Glutamatergic neuron (in vitro differentiated cells): ENCODE data around the gene KMT2A. TPM values are rescaled to one million over a fixed set of nuclear protein-coding genes. Genes with fewer than 3 reads are reported as not detected.
"Not testable (repeated sequence)": the region's sequence is repeated elsewhere in the genome, so short reads cannot be mapped to it uniquely, and the experiment has no call there.

Experiments
- DNase-seq: peaks from one replicate; pipeline ENCODE4 v3.0.0; 2022
- H3K27ac Mint-ChIP-seq: one replicate; pipeline ENCODE4 v1.8.0; 2020; ENCODE audit warnings: mild to moderate bottlenecking, mixed read lengths, inconsistent platforms; ENCODE audit not compliant: unreplicated experiment
- H3K27me3 Mint-ChIP-seq: one replicate; pipeline ENCODE4 v1.8.0; 2020; ENCODE audit warnings: mild to moderate bottlenecking, moderate library complexity, mixed read lengths, inconsistent platforms; ENCODE audit not compliant: unreplicated experiment
- H3K36me3 Mint-ChIP-seq: one replicate; pipeline ENCODE4 v1.8.0; 2020; ENCODE audit warnings: mild to moderate bottlenecking, mixed read lengths, inconsistent platforms; ENCODE audit not compliant: unreplicated experiment
- H3K4me1 Mint-ChIP-seq: one replicate; pipeline ENCODE4 v1.8.0; 2020; ENCODE audit warnings: mild to moderate bottlenecking, low read depth, mixed read lengths, inconsistent platforms; ENCODE audit not compliant: unreplicated experiment
- H3K4me3 Mint-ChIP-seq: one replicate; pipeline ENCODE4 v1.8.0; 2020; ENCODE audit warnings: mild to moderate bottlenecking, mixed read lengths, inconsistent platforms; ENCODE audit not compliant: unreplicated experiment
- H3K9me3 Mint-ChIP-seq: one replicate; pipeline ENCODE4 v1.8.0; 2020; ENCODE audit warnings: mild to moderate bottlenecking, moderate library complexity, mixed read lengths, inconsistent platforms; ENCODE audit not compliant: unreplicated experiment
- total RNA-seq: library from RNA; stranded (reverse); fragmentation: NEBNext Ultra II Directional; extraction: Animal tissue kit (Norgen Biotek cat#: 25700); gene quantifications from one replicate; pipeline ENCODE4 v1.2.1, GENCODE V29; 2021; ENCODE audit not compliant: unreplicated experiment
- TF ChIP-seq, protein P1 (sequence below): fragments of 200-600 bp; sonication (generic); IDR thresholded peaks from one replicate; pipeline ENCODE4 v1.5.0; 2021; ENCODE audit not compliant: partially characterized antibody, unreplicated experiment

KMT2A gene
- total RNA-seq, 1 donor from 2014 or later, result 132 TPM

DNA sequence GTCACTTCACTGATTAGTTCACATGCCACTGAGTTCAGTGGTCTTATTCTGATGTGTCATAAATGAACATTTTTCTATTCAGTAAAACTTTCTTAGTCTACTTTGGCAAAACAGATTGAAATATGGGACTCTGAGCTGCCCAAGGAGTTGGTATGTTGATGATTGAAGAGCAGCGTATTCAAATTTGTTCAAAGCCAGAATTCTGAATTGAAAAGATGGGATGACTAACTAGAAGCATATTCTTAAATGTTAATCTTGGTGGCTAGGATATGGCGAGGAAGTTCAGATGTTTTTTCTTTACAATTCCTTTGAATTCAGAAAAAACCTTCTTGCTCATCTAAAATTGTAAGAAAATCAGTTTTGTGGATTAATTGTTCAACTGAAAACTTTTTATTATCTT is 34.7 kb downstream of the KMT2A start:
- Mint-ChIP-seq H3K4me1 (no peaks in the 10 kb centered on the region), H3K27ac (no peak overlapping the region), H3K27me3 (peaks cover 2% of the 10 kb centered on the region), H3K9me3 (peaks cover 2% of the 10 kb centered on the region), H3K36me3 (no peaks in the 10 kb centered on the region), H3K4me3 (no peak overlapping the region)
- DNase-seq, result no peak
- TF ChIP-seq, protein P1, sequence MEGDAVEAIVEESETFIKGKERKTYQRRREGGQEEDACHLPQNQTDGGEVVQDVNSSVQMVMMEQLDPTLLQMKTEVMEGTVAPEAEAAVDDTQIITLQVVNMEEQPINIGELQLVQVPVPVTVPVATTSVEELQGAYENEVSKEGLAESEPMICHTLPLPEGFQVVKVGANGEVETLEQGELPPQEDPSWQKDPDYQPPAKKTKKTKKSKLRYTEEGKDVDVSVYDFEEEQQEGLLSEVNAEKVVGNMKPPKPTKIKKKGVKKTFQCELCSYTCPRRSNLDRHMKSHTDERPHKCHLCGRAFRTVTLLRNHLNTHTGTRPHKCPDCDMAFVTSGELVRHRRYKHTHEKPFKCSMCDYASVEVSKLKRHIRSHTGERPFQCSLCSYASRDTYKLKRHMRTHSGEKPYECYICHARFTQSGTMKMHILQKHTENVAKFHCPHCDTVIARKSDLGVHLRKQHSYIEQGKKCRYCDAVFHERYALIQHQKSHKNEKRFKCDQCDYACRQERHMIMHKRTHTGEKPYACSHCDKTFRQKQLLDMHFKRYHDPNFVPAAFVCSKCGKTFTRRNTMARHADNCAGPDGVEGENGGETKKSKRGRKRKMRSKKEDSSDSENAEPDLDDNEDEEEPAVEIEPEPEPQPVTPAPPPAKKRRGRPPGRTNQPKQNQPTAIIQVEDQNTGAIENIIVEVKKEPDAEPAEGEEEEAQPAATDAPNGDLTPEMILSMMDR, result no peak

DNA sequence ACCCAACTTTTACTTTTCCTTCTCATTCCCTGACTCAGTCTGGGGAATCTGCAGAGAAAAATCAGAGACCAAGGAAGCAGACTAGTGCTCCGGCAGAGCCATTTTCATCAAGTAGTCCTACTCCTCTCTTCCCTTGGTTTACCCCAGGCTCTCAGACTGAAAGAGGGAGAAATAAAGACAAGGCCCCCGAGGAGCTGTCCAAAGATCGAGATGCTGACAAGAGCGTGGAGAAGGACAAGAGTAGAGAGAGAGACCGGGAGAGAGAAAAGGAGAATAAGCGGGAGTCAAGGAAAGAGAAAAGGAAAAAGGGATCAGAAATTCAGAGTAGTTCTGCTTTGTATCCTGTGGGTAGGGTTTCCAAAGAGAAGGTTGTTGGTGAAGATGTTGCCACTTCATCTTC is 37.2 kb downstream of the KMT2A start:
- Mint-ChIP-seq H3K27me3 (peaks cover 3% of the 10 kb centered on the region), H3K4me3 (no peak overlapping the region), H3K27ac (peak overlapping the region; percentile 3), H3K9me3 (peaks cover 2% of the 10 kb centered on the region), H3K4me1 (no peaks in the 10 kb centered on the region), H3K36me3 (no peaks in the 10 kb centered on the region)
- TF ChIP-seq, protein P1, result no peak
- DNase-seq, result no peak

DNA sequence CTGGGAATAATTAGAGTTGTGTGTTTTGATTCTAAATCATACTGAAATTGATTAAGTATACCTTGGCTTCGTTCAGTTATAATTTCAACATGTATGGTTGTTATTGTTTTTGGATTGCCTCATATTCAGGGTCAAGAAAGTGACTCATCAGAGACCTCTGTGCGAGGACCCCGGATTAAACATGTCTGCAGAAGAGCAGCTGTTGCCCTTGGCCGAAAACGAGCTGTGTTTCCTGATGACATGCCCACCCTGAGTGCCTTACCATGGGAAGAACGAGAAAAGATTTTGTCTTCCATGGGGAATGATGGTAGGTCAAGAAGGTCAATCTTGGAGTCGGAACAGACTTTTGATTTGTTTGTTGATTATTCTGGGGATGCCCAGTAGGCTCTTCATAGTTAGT is 40.4 kb downstream of the KMT2A start:
- Mint-ChIP-seq H3K4me3 (no peak overlapping the region), H3K4me1 (no peaks in the 10 kb centered on the region), H3K36me3 (peaks cover 4% of the 10 kb centered on the region), H3K27me3 (peaks cover 5% of the 10 kb centered on the region), H3K9me3 (peaks cover 2% of the 10 kb centered on the region), H3K27ac (no peak overlapping the region)
- DNase-seq, result no peak
- TF ChIP-seq, protein P1, result no peak

DNA sequence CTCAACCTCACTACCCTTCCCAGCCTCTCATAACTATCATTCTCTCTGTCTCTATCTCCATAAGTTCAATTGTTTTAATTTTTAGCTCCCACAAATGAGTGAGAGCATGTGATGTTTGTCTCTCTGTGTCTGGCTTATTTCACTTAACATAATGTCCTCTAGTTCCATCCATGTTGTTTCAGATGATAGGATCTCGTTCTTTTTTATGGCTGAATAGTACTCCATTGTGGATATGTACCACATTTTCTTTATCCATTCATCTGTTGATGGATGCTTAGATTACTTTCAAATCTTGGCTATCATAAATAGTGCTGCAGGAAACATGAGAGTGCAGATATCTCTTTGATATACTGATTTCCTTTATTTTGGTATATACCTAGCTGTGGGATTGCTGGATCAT is 44.9 kb downstream of the KMT2A start:
- DNase-seq, H3K36me3 Mint-ChIP-seq, H3K4me1 Mint-ChIP-seq, H3K9me3 Mint-ChIP-seq, H3K4me3 Mint-ChIP-seq, H3K27me3 Mint-ChIP-seq, H3K27ac Mint-ChIP-seq: not testable (repeated sequence)

DNA sequence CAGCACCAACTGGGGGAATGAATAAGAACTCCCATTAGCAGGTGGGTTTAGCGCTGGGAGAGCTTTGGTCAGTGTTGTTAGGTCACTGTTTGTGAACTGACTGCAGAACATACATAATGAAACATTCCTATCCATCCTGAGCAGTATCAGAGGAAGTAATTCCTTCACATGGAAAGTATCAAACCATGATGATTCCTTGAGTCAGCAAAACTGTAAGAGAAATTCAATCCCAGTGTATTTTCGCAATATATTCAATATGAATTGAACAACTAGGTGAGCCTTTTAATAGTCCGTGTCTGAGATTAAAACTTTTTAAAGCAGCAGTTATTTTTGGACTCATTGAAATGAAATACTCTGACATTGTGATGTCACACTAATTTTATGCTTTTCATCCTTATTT is 48.1 kb downstream of the KMT2A start:
- Mint-ChIP-seq H3K27me3 (peaks cover 2% of the 10 kb centered on the region), H3K27ac (no peak overlapping the region), H3K4me3 (no peak overlapping the region), H3K36me3 (peaks cover 4% of the 10 kb centered on the region), H3K9me3 (no peaks in the 10 kb centered on the region), H3K4me1 (no peaks in the 10 kb centered on the region)
- TF ChIP-seq, protein P1, result no peak
- DNase-seq, result no peak

DNA sequence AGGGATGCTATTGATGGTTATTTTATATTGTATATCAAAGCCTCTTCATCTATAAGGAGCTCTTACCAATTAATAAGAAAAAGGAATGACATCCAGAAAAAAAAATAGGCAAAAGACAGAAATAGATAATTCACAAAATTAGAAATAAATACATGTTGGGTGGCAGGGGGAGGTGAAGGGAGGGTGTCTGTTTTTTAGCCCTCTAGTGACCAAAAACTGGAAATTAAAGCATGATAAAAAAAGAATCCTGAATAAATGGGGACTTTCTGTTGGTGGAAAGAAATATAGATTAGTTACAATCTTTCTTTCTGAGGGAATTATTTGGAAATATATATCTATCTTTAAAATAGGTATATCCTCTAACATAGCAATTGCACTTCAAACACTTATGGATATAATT is 49.0 kb downstream of the KMT2A start:
- Mint-ChIP-seq H3K9me3 (no peaks in the 10 kb centered on the region), H3K27me3 (peaks cover 2% of the 10 kb centered on the region), H3K36me3 (peaks cover 4% of the 10 kb centered on the region)

More for the DNA sequence above, 49.0 kb downstream of the KMT2A start:
- no peak for DNase-seq
- H3K4me3 Mint-ChIP-seq, result no peak overlapping the region
- H3K4me1 Mint-ChIP-seq, result no peaks in the 10 kb centered on the region
- TF ChIP-seq, protein P1, result no peak
- no peak overlapping the region for H3K27ac Mint-ChIP-seq
